Activated CD4-positive, alpha-beta T cell treated with anti-CD3 and anti-CD28 coated beads, Interleukin-2, amount 10 ng/mL, durations not matched to agents 24 days and 14 days (primary cell): ENCODE results near the gene WDR90. TPM values are rescaled to one million over a fixed set of nuclear protein-coding genes. Genes with fewer than 3 reads are reported as not detected.

Source experiments
- DNase-seq: peaks from one replicate; pipeline ENCODE4 v3.0.0; 2022
- H3K27ac Mint-ChIP-seq: one replicate; pipeline ENCODE4 v1.8.0; 2022; ENCODE audit warnings: mild to moderate bottlenecking, mixed read lengths
- H3K27me3 Mint-ChIP-seq: one replicate; pipeline ENCODE4 v1.8.0; 2022; ENCODE audit warnings: mixed read lengths
- H3K36me3 Mint-ChIP-seq: one replicate; pipeline ENCODE4 v1.8.0; 2022; ENCODE audit warnings: low read depth, mild to moderate bottlenecking, mixed read lengths
- H3K4me1 Mint-ChIP-seq: one replicate; pipeline ENCODE4 v1.8.0; 2021; ENCODE audit warnings: mixed read lengths
- H3K4me3 Mint-ChIP-seq: one replicate; pipeline ENCODE4 v1.8.0; 2022; ENCODE audit warnings: mild to moderate bottlenecking, moderate library complexity, mixed read lengths
- H3K9me3 Mint-ChIP-seq: one replicate; pipeline ENCODE4 v1.8.0; 2021; ENCODE audit warnings: mixed read lengths
- intact Hi-C: fragments of 100-400 bp; cut with micrococcal nuclease; formaldehyde crosslinking; loops from one replicate; pipeline ENCODE4 v1.15.1; 2023
- total RNA-seq: library from RNA; stranded (reverse); gene quantifications from 2 replicates; pipeline ENCODE4 v1.2.3, GENCODE V29; 2022

Gene WDR90
- total RNA-seq, 1 donor from 2014 or later = 111 TPM

- H3K9me3 Mint-ChIP-seq = no peaks in the 10 kb centered on the region
- H3K27ac Mint-ChIP-seq = no peak overlapping the region
- peaks cover 7% of the 10 kb centered on the region for H3K4me1 Mint-ChIP-seq
- no peak overlapping the region for H3K4me3 Mint-ChIP-seq
- DNase-seq = no peak
- peaks cover 23% of the 10 kb centered on the region for H3K27me3 Mint-ChIP-seq
- intact Hi-C loops = no loop called here
- H3K36me3 Mint-ChIP-seq = no peaks in the 10 kb centered on the region
Measured at GRCh38 chr16:716768-717325, 67.7 kb downstream of the WDR90 start.

Other genes starting within 250 kb of the WDR90 start
- gene DECR2, start 247.5 kb upstream of the WDR90 start, total RNA-seq = 17.6 and 18.5 TPM in 2 replicates
- gene RAB11FIP3, start 223.7 kb upstream of the WDR90 start, total RNA-seq = 40.2 and 40.5 TPM in 2 replicates
- gene CAPN15, start 121.7 kb upstream of the WDR90 start, total RNA-seq = 121 and 124 TPM in 2 replicates
- not detected in 2 replicates for gene PRR35, start 89.0 kb upstream of the WDR90 start, total RNA-seq
- 1.1 TPM in 2 replicates for gene NHLRC4, start 82.4 kb upstream of the WDR90 start, total RNA-seq
- gene PIGQ, start 79.4 kb upstream of the WDR90 start, total RNA-seq = 43.2 and 50.3 TPM in 2 replicates
- gene RAB40C, start 59.3 kb upstream of the WDR90 start, total RNA-seq = 12.5 and 16.5 TPM in 2 replicates
- 0.44 and 0.45 TPM in 2 replicates for gene WFIKKN1, start 18.4 kb upstream of the WDR90 start, total RNA-seq
- gene METTL26, start 13.1 kb upstream of the WDR90 start, total RNA-seq = 146 and 153 TPM in 2 replicates
- gene MCRIP2, start 7.5 kb upstream of the WDR90 start, total RNA-seq = 71.2 and 73.0 TPM in 2 replicates
- 172 and 183 TPM in 2 replicates for gene RHOT2, start 18.8 kb downstream of the WDR90 start, total RNA-seq
- gene RHBDL1, start 26.3 kb downstream of the WDR90 start, total RNA-seq = 1.1 and 1.2 TPM in 2 replicates
- gene STUB1, start 31.0 kb downstream of the WDR90 start, total RNA-seq = 90.2 and 93.8 TPM in 2 replicates
- 60.3 and 61.1 TPM in 2 replicates for gene JMJD8, start 35.0 kb downstream of the WDR90 start, total RNA-seq
- gene WDR24, start 41.0 kb downstream of the WDR90 start, total RNA-seq = 22.4 and 24.1 TPM in 2 replicates
- gene FBXL16, start 56.4 kb downstream of the WDR90 start, total RNA-seq = 6.4 and 6.8 TPM in 2 replicates
- gene METRN, start 65.8 kb downstream of the WDR90 start, total RNA-seq = 27.7 and 30.2 TPM in 2 replicates
- 38.5 and 56.3 TPM in 2 replicates for gene ANTKMT, start 71.8 kb downstream of the WDR90 start, total RNA-seq
- gene CCDC78, start 77.1 kb downstream of the WDR90 start, total RNA-seq = 6.9 and 8.0 TPM in 2 replicates
- gene HAGHL, start 77.7 kb downstream of the WDR90 start, total RNA-seq = 13.1 and 20.9 TPM in 2 replicates
- gene CIAO3, start 91.6 kb downstream of the WDR90 start, total RNA-seq = 39.5 and 42.5 TPM in 2 replicates
- not detected in 2 replicates for gene MSLN, start 111.4 kb downstream of the WDR90 start, total RNA-seq
- gene RPUSD1, start 139.0 kb downstream of the WDR90 start, total RNA-seq = 43.9 and 45.0 TPM in 2 replicates
- gene CHTF18, start 139.3 kb downstream of the WDR90 start, total RNA-seq = 141 and 147 TPM in 2 replicates
- gene GNG13, start 151.4 kb downstream of the WDR90 start, total RNA-seq = not detected in 2 replicates